IPS-15b (cell line): ENCODE measurements around the gene ERBIN.
"Not testable (repeated sequence)": the region's sequence is repeated elsewhere in the genome, so short reads cannot be mapped to it uniquely, and the experiment has no call there.

Experiments
- H3K27me3 ChIP-seq: one replicate; pipeline ENCODE4 v1.6.1; 2013; ENCODE audit warnings: low read length; ENCODE audit not compliant: control insufficient read depth, insufficient read depth
- H3K36me3 ChIP-seq: one replicate; pipeline ENCODE4 v1.6.1; 2013; ENCODE audit warnings: low read length; ENCODE audit not compliant: control insufficient read depth, insufficient read depth
- H3K4me1 ChIP-seq: one replicate; pipeline ENCODE4 v1.6.1; 2013; ENCODE audit warnings: mild to moderate bottlenecking, low read length; ENCODE audit not compliant: control insufficient read depth, insufficient read depth
- H3K4me3 ChIP-seq: one replicate; pipeline ENCODE4 v1.5.1; 2013; ENCODE audit warnings: low read depth, low read length
- H3K9ac ChIP-seq: one replicate; pipeline ENCODE4 v1.6.1; 2013; ENCODE audit warnings: low read depth, mild to moderate bottlenecking, low read length
- H3K9me3 ChIP-seq: one replicate; pipeline ENCODE4 v1.6.1; 2013; ENCODE audit warnings: mild to moderate bottlenecking, low read length; ENCODE audit not compliant: control insufficient read depth, insufficient read depth

The ERBIN gene

DNA sequence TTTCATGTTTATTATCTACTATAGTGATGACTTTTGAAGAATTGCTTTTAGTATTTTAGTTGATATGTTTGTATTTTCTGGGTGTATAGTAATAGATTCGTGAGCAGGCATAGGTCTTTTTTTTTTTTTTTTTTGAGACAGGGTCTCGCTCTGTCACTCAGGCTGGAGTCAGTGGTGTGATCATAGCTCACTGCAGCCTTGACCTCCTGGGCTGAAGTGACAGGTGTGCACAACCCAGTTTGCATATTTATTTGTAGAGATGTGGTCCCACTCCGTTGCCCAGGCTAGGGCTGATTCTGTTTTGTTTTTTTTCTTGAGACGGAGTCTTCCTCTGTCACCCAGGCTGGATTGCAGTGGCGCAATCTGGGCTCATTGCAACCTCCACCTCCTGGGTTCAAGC, 11.9 kb downstream of the ERBIN start:
- H3K36me3 ChIP-seq: no peaks in the 10 kb centered on the region
- H3K27me3 ChIP-seq: no peaks in the 10 kb centered on the region
- H3K9me3 ChIP-seq: no peaks in the 10 kb centered on the region
- no peak overlapping the region for H3K9ac ChIP-seq
- no peaks in the 10 kb centered on the region for H3K4me1 ChIP-seq
- no peak overlapping the region for H3K4me3 ChIP-seq

DNA sequence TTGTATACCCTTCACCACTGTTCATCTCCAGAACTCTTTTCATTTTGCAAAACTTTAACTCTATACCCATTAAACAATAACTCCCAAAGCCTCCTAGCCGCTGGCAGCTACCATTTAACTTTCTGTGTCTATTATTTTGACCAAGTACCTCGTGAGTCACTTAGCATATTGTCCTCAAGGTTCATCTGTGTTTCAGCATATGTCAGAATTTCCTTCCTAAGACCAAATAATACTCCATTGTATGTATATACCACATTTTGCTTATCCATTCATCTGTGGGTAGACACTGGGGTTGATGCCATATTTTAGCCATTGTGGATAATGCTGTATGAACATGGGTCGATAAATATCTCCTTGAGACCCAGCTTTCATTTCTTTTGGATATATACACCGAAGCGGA, 17.4 kb downstream of the ERBIN start:
- H3K9me3 ChIP-seq: no peaks in the 10 kb centered on the region
- H3K27me3 ChIP-seq: no peaks in the 10 kb centered on the region
- no peaks in the 10 kb centered on the region for H3K36me3 ChIP-seq
- H3K9ac ChIP-seq: no peak overlapping the region
- H3K4me3 ChIP-seq: no peak overlapping the region
- no peaks in the 10 kb centered on the region for H3K4me1 ChIP-seq

GRCh38 chr5:65946198-65946745, 19.9 kb downstream of the ERBIN start:
- H3K4me1 ChIP-seq: peaks cover 9% of the 10 kb centered on the region
- no peak overlapping the region for H3K4me3 ChIP-seq
- no peaks in the 10 kb centered on the region for H3K9me3 ChIP-seq
- H3K9ac ChIP-seq: no peak overlapping the region
- no peaks in the 10 kb centered on the region for H3K36me3 ChIP-seq
- no peaks in the 10 kb centered on the region for H3K27me3 ChIP-seq

DNA sequence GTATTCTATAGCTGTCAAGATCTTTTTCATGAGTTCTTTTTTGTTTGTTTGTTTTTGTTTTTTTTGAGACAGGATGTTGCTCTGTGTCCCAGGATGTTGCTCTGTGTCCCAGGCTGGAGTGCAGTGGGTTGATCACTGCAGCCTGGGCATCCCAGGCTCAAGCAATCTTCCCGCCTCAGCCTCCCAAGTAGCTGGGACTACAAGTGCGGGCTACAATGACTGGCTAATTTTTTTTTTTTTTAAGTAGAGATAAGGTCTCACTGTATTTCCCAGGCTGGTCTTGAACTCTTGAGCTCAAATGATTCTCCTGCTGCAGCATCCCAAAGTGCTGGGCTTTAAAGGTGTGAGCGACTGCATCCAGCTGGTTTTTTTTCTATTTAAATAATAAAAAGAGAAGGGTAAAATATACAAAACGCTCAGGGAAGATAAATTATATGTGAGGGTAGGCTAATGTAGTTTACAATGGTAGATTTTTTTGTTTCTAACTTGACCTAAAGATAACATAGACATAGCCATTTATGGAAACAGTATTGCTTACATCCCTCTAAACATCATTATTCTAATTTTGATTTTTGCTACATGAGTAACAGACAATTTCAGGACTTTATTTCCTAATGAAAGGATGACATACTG, 21.9 kb downstream of the ERBIN start:
- no peaks in the 10 kb centered on the region for H3K36me3 ChIP-seq
- peaks cover 9% of the 10 kb centered on the region for H3K4me1 ChIP-seq
- no peak overlapping the region for H3K9ac ChIP-seq
- H3K27me3 ChIP-seq: no peaks in the 10 kb centered on the region
- no peaks in the 10 kb centered on the region for H3K9me3 ChIP-seq
- H3K4me3 ChIP-seq: no peak overlapping the region

DNA sequence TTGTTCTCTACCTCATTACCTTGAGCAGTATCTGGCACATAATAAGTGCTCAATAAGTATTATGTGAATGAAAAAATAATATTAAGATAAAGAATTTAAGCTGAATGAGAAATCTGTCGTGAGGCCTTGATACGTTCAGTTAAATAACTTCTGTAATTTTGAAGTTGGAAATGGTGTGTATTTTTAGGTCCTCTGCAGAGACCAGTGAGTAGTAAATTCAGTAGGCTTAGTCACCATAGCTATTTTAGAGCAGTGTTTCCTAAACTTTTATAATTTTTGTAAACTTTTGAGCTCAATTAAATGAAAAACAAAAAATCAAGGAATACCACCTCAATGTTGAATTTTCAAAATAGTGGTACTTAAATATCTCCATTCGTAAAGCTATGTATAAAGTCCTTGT, 25.0 kb downstream of the ERBIN start:
- H3K36me3 ChIP-seq: no peaks in the 10 kb centered on the region
- no peak overlapping the region for H3K4me3 ChIP-seq
- no peak overlapping the region for H3K9ac ChIP-seq
- H3K4me1 ChIP-seq: peaks cover 12% of the 10 kb centered on the region
- no peaks in the 10 kb centered on the region for H3K9me3 ChIP-seq
- no peaks in the 10 kb centered on the region for H3K27me3 ChIP-seq

DNA sequence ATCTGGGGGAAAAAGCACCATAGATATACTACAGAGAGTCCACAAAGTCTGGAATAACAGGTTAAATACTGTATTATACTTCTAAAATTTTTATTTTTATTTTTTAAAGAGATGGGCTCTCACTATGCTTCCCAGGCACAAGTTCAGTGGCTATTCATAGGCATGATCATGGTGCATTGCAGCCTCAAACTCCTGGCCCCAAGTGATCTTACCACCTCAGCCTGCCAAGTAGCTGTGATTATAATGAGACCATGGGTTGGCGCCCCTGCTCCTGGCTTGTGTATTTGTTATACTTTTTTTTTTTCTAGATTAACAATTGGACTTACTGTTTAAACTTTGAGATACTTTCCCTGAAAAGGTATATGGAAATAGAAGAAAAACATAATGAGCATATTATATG, 25.9 kb downstream of the ERBIN start:
- no peaks in the 10 kb centered on the region for H3K9me3 ChIP-seq
- H3K9ac ChIP-seq: no peak overlapping the region
- no peaks in the 10 kb centered on the region for H3K36me3 ChIP-seq
- no peak overlapping the region for H3K4me3 ChIP-seq
- H3K4me1 ChIP-seq: peaks cover 12% of the 10 kb centered on the region
- H3K27me3 ChIP-seq: no peaks in the 10 kb centered on the region

DNA sequence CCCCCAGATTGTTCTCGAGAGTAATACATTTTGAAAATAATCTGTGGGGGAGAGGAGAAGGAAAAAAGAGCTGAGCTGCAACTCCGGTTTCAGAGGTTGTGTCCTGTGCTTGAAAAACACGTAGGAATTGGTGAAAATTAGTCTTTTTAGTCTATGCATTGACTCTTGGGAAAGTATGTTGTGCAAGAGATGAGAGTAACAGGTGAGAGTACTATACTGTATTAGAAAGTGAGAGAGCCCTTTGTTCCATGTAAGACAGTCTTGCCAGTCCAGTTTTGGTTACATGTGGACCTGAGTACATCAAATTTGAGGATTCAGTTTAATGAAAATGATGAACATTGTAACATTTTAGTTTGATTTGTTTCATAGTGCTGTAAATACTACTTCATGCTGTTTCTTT, 27.8 kb downstream of the ERBIN start:
- Histone ChIP-seq H3K27me3 (no peaks in the 10 kb centered on the region), H3K9ac (no peak overlapping the region), H3K4me3 (no peak overlapping the region), H3K36me3 (no peaks in the 10 kb centered on the region), H3K9me3 (no peaks in the 10 kb centered on the region), H3K4me1 (peaks cover 12% of the 10 kb centered on the region)

GRCh38 chr5:65955746-65956145, 29.4 kb downstream of the ERBIN start:
- no peaks in the 10 kb centered on the region for H3K9me3 ChIP-seq
- no peak overlapping the region for H3K4me3 ChIP-seq
- no peaks in the 10 kb centered on the region for H3K36me3 ChIP-seq
- no peak overlapping the region for H3K9ac ChIP-seq
- peaks cover 6% of the 10 kb centered on the region for H3K4me1 ChIP-seq
- no peaks in the 10 kb centered on the region for H3K27me3 ChIP-seq

GRCh38 chr5:65957703-65958102, 31.3 kb downstream of the ERBIN start:
- H3K9me3 ChIP-seq: not testable (repeated sequence)

DNA sequence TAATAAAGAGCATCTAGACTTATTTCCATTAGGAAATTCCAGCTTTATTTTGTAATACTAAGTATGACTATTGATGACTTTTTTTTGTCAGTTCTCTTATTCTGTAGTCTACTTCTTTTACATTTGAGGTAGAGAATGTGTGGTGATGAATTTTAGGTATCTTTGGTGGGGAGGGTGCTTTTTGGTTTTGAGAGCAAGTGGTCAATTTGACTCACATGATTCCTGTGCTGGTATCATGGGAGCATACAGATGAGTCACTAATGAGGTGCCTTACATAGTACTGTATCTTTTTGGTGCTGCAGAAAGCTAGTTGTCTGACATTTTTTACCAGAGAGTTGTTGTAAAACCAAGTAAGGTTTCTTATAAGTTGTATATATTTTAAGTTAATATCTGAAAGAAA, 35.3 kb downstream of the ERBIN start:
- no peaks in the 10 kb centered on the region for H3K27me3 ChIP-seq
- no peaks in the 10 kb centered on the region for H3K4me1 ChIP-seq
- no peak overlapping the region for H3K9ac ChIP-seq
- no peak overlapping the region for H3K4me3 ChIP-seq
- no peaks in the 10 kb centered on the region for H3K9me3 ChIP-seq
- H3K36me3 ChIP-seq: no peaks in the 10 kb centered on the region

More at GRCh38 chr5:65957703-65958102, 31.3 kb downstream of the ERBIN start:
- not testable (repeated sequence) for H3K27me3 ChIP-seq, H3K4me1 ChIP-seq, H3K9ac ChIP-seq, H3K36me3 ChIP-seq, H3K4me3 ChIP-seq

GRCh38 chr5:65967288-65968066, 41.1 kb downstream of the ERBIN start:
- no peaks in the 10 kb centered on the region for H3K27me3 ChIP-seq
- H3K9ac ChIP-seq: no peak overlapping the region
- H3K4me1 ChIP-seq: peaks cover 11% of the 10 kb centered on the region
- H3K9me3 ChIP-seq: no peaks in the 10 kb centered on the region
- H3K4me3 ChIP-seq: no peak overlapping the region
- no peaks in the 10 kb centered on the region for H3K36me3 ChIP-seq
